A673 (cell line): ENCODE results near the gene ADCY10. TPM values are rescaled to one million over a fixed set of nuclear protein-coding genes. Genes with fewer than 3 reads are reported as not detected.

Experiments used
- BruUV-seq: library from RNA; stranded (reverse); fragments of 400-500 nt; replicated peaks from 2 replicates; lab custom pipeline; 2021; lab: Mats Ljungman, UMichigan
- CTCF ChIA-PET: fragments of 300-600 bp; sonication (Branson Sonifier 250); formaldehyde crosslinking; loops from one replicate; lab custom pipeline; 2022; ENCODE audit warnings: antibody characterized with exemption; lab: Charles Lee
- POLR2A ChIA-PET: fragments of 300-600 bp; sonication (Branson Sonifier 250); formaldehyde crosslinking; loops from one replicate; lab custom pipeline; 2022; ENCODE audit warnings: antibody characterized with exemption; ENCODE audit not compliant: low non-redundant PET; lab: Charles Lee
- DNase-seq: peaks from one replicate; pipeline ENCODE4 v3.0.0-alpha.2; 2015; ENCODE audit warnings: low spot score
- H3K27ac ChIP-seq: fragments of 200-600 bp; sonication (generic); 2 replicates; pipeline ENCODE4 v1.5.1; 2016; ENCODE audit warnings: mixed run types, low read depth, mild to moderate bottlenecking, mixed read lengths, antibody characterized with exemption, low read length; ENCODE audit not compliant: poor library complexity, severe bottlenecking
- H3K27me3 ChIP-seq: fragments of 200-600 bp; sonication (generic); replicated peaks from 2 replicates; pipeline ENCODE4 v1.6.1; 2017; ENCODE audit warnings: mixed run types, low read depth, mild to moderate bottlenecking, mixed read lengths, antibody characterized with exemption, low read length; ENCODE audit not compliant: insufficient read depth, poor library complexity
- H3K36me3 ChIP-seq: fragments of 200-600 bp; sonication (generic); 2 replicates; pipeline ENCODE4 v1.6.1; 2016; ENCODE audit warnings: mixed run types, mild to moderate bottlenecking, mixed read lengths, antibody characterized with exemption, low read length; ENCODE audit not compliant: insufficient read depth, poor library complexity, severe bottlenecking
- H3K4me1 ChIP-seq: fragments of 200-600 bp; sonication (generic); 2 replicates; pipeline ENCODE4 v1.6.1; 2017; ENCODE audit warnings: mixed run types, mild to moderate bottlenecking, mixed read lengths, antibody characterized with exemption, low read length; ENCODE audit not compliant: insufficient read depth, poor library complexity, severe bottlenecking
- H3K4me3 ChIP-seq: fragments of 200-600 bp; sonication (generic); 2 replicates; pipeline ENCODE4 v1.5.1; 2016; ENCODE audit warnings: low read depth, mixed run types, mild to moderate bottlenecking, mixed read lengths, low read length; ENCODE audit not compliant: poor library complexity, severe bottlenecking
- H3K9me3 ChIP-seq: fragments of 200-600 bp; sonication (generic); 2 replicates; pipeline ENCODE4 v1.6.1; 2016; ENCODE audit warnings: mixed run types, low read depth, mild to moderate bottlenecking, mixed read lengths, antibody characterized with exemption, low read length; ENCODE audit not compliant: poor library complexity, severe bottlenecking
- CTCF ChIP-seq: fragments of 300-800, 200-600 bp; sonication (generic); conservative IDR thresholded peaks from 2 replicates; pipeline ENCODE4 v1.5.1; 2017; ENCODE audit warnings: low read depth, mild to moderate bottlenecking, antibody characterized with exemption, low read length, moderate library complexity, mixed read lengths
- EZH2 ChIP-seq: fragments of 200-600 bp; sonication (generic); IDR thresholded peaks from 2 replicates; pipeline ENCODE4 v1.6.1; 2017; ENCODE audit warnings: borderline replicate concordance, low read depth, mild to moderate bottlenecking, mixed read lengths, antibody characterized with exemption, low read length; ENCODE audit not compliant: poor library complexity, severe bottlenecking
- intact Hi-C: fragments of 100-400 bp; cut with micrococcal nuclease; formaldehyde crosslinking; loops from one replicate; pipeline ENCODE4 v1.10.0; 2022; ENCODE audit not compliant: unreplicated experiment
- total RNA-seq: library from RNA; stranded (reverse); gene quantifications from 2 replicates; pipeline ENCODE4 v1.2.3, GENCODE V29; 2021

Gene ADCY10
- total RNA-seq, 1 experiment from 2014 or later = 0.19 TPM

DNA sequence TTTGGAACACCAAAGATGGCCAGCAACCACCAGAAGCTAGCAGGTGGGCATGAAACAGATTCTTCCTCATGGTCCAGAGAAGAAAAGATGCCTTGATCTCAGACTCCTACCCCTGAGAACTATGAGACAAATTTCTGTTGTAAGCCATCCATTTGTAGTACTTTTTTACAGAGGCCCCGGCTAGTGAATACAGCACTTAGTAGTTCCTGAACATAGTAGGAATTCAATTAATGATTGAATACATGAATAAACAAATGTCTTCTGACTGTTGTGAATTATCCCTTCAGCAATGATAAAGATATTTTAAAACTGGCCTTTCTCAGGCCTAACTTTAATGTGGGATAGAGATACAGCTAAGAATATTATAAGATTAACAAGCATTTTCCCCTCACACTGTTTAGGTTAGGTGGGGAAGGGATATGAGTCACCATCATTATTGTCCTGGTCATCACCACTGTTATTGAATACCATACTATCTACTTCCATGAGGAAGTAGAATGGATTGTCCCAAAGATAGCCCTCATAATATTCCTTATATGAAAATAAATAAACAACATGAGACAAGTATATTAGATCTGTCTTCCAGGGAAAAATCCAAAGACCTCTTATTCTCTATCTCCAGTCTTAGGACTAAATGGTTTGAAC lies 51.4 kb downstream of the ADCY10 start:
- BruUV-seq = no TSS peak
- CTCF ChIA-PET = no interaction called here
- POLR2A ChIA-PET = no interaction called here
- TF ChIP-seq CTCF = no peak
- no peak for TF ChIP-seq EZH2
- Histone ChIP-seq H3K4me3 (no peak overlapping the region), H3K9me3 (no peaks in the 10 kb centered on the region), H3K4me1 (no peaks in the 10 kb centered on the region), H3K27me3 (no peaks in the 10 kb centered on the region), H3K27ac (no peak overlapping the region), H3K36me3 (no peaks in the 10 kb centered on the region)
- no peak for DNase-seq
- intact Hi-C loops = no loop called here

- H3K4me3 ChIP-seq = no peak overlapping the region
- H3K4me1 ChIP-seq = no peaks in the 10 kb centered on the region
- intact Hi-C loops = no loop called here
- BruUV-seq = no TSS peak
- ChIA-PET CTCF (no interaction called here), POLR2A (no interaction called here)
- no peak overlapping the region for H3K27ac ChIP-seq
- H3K9me3 ChIP-seq = no peaks in the 10 kb centered on the region
- TF ChIP-seq CTCF = no peak
- no peak for TF ChIP-seq EZH2
- DNase-seq = no peak
- H3K36me3 ChIP-seq = no peaks in the 10 kb centered on the region
- H3K27me3 ChIP-seq = no peaks in the 10 kb centered on the region
These were observed 52.1 kb downstream of the ADCY10 start for GRCh38 chr1:167861664-167862381.

DNA sequence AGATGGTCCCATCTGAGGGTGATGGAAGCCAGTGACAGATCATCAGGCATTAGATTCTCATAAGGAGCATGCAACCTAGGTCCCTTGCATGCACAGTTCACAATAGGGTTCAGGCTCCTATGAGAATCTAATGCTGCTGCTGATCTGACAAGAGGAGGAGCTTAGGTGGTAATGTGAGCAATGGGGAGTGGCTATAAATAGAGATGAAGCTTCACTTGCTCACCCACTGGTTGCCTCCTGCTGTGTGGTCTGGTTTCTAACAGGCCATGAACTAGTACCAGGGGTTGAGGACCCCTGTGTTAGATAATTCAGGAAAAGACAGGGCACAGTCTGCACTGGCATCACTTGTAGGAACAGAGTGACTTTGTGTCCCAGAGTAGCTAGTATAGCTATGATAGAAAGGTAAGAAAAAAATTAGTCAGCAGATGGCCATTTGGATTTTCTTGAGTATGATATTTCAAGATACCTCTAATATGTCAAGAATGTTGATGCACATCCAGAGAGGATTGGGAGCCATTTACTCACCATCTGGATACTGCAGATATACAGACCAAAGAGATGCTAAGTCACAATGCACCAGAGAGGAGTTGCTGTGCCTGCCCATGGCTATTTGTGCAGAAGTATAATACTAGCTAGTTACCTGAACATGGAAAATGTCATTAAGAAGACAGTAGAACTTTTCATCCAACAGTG lies 53.6 kb downstream of the ADCY10 start:
- Histone ChIP-seq H3K36me3 (no peaks in the 10 kb centered on the region), H3K9me3 (no peaks in the 10 kb centered on the region), H3K4me3 (no peak overlapping the region), H3K4me1 (no peaks in the 10 kb centered on the region), H3K27ac (no peak overlapping the region), H3K27me3 (no peaks in the 10 kb centered on the region)
- DNase-seq = no peak
- BruUV-seq = no TSS peak
- ChIA-PET CTCF (no interaction called here), POLR2A (no interaction called here)
- intact Hi-C loops = no loop called here
- TF ChIP-seq CTCF = no peak
- no peak for TF ChIP-seq EZH2
